Immature natural killer cell (primary cell): ENCODE results near the gene ORC1. TPM values are rescaled to one million over a fixed set of nuclear protein-coding genes. Genes with fewer than 3 reads are reported as not detected.

ENCODE experiments used
- DNase-seq, 3 donors: peaks; one replicate each; pipeline ENCODE4 v3.0.0; 2022; ENCODE audit warnings: mixed read lengths in 1 of 3
- H3K27ac Mint-ChIP-seq, 6 donors: one replicate each; pipeline ENCODE4 v1.8.0; 2020; ENCODE audit warnings: mixed read lengths in 6 of 6, mild to moderate bottlenecking in 5 of 6, inconsistent platforms in 4 of 6, moderate library complexity in 3 of 6
- H3K27me3 Mint-ChIP-seq, 3 donors: one replicate each; pipeline ENCODE4 v1.8.0; 2020 to 2021; ENCODE audit warnings: low read depth in 3 of 3, mild to moderate bottlenecking in 3 of 3, mixed read lengths in 3 of 3, moderate library complexity in 3 of 3, inconsistent platforms in 1 of 3
- H3K36me3 Mint-ChIP-seq, 3 donors: one replicate each; pipeline ENCODE4 v1.8.0; 2020; ENCODE audit warnings: mixed read lengths in 3 of 3, inconsistent platforms in 2 of 3, mild to moderate bottlenecking in 2 of 3
- H3K4me1 Mint-ChIP-seq, 2 donors: one replicate each; pipeline ENCODE4 v1.8.0; 2020; ENCODE audit warnings: inconsistent platforms in 2 of 2, mild to moderate bottlenecking in 2 of 2, mixed read lengths in 2 of 2, moderate library complexity in 1 of 2
- H3K4me3 Mint-ChIP-seq, 5 donors: one replicate each; pipeline ENCODE4 v1.8.0; 2020; ENCODE audit warnings: mild to moderate bottlenecking in 5 of 5, mixed read lengths in 5 of 5, inconsistent platforms in 3 of 5, moderate library complexity in 3 of 5
- H3K9me3 Mint-ChIP-seq, 6 donors: one replicate each; pipeline ENCODE4 v1.8.0; 2020; ENCODE audit warnings: mild to moderate bottlenecking in 6 of 6, mixed read lengths in 6 of 6, inconsistent platforms in 4 of 6, moderate library complexity in 3 of 6
- polyA plus RNA-seq, 3 donors: library from polyadenylated mRNA; unstranded; fragments of 300-500 nt; fragmentation: Illumina TruSeq; gene quantifications; one replicate each; pipeline ENCODE4 v1.2.3, GENCODE V29; 2021

Gene ORC1
- polyA plus RNA-seq, 3 donors from 2014 or later: 0.46 to 1.2 (median 0.58) TPM

DNA sequence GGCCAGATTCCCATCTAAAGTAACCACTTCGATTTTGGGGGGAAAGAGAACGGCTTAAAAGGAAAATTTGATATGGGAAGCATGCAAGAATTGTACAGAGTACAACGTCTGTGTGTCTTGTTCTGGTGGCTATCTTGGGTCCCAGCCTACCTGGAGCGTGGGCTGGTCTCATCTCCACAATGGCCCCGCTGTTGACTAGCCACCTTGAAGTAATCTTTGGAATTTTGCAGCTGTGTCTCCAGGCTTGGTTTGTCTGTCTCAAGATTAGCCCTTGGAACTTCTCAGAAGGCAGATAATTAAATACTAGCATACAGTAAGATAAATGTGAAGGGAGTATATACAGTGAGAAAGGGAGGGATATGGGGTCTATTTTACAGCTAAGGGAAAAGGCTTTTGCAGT lies 37.0 kb downstream of the ORC1 start:
- Mint-ChIP-seq H3K4me3 (peak overlapping the region in 3 of 5 donors; percentile 15 to 60 (median 31)), H3K27me3 (peaks cover 13 to 24% (median 19%) of the 10 kb centered on the region in 3 donors), H3K27ac (peak overlapping the region in 2 of 6 donors; percentile 7 to 56), H3K36me3 (no peaks in the 10 kb centered on the region), H3K4me1 (peaks cover 28 to 48% of the 10 kb centered on the region in 2 donors), H3K9me3 (no peaks in the 10 kb centered on the region)
- DNase-seq: no peak

DNA sequence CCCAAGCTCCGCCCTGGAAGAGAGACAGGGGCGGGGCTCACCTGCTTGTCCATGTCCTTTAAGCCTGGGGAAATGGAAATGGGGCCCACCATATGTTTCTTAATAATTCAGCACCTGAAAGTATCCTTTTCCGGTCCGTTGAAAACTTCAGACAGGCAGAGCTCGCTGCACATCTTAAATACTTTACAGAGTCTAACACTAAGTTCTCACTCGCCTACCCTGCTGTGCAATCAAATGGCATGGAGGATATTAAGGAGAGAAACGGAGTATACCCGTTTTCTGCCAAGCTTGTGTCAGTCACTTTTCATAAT lies 37.8 kb downstream of the ORC1 start:
- H3K9me3 Mint-ChIP-seq: no peaks in the 10 kb centered on the region
- H3K4me3 Mint-ChIP-seq: peak overlapping the region; percentile 90 to 97 (median 96)
- H3K27me3 Mint-ChIP-seq: peaks cover 13 to 24% (median 19%) of the 10 kb centered on the region in 3 donors
- peak overlapping the region; percentile 65 to 99 (median 86) for H3K27ac Mint-ChIP-seq
- DNase-seq: no peak
- H3K4me1 Mint-ChIP-seq: peaks cover 33 to 49% of the 10 kb centered on the region in 2 donors
- H3K36me3 Mint-ChIP-seq: peaks cover 4 to 5% (median 4%) of the 10 kb centered on the region in 3 donors

DNA sequence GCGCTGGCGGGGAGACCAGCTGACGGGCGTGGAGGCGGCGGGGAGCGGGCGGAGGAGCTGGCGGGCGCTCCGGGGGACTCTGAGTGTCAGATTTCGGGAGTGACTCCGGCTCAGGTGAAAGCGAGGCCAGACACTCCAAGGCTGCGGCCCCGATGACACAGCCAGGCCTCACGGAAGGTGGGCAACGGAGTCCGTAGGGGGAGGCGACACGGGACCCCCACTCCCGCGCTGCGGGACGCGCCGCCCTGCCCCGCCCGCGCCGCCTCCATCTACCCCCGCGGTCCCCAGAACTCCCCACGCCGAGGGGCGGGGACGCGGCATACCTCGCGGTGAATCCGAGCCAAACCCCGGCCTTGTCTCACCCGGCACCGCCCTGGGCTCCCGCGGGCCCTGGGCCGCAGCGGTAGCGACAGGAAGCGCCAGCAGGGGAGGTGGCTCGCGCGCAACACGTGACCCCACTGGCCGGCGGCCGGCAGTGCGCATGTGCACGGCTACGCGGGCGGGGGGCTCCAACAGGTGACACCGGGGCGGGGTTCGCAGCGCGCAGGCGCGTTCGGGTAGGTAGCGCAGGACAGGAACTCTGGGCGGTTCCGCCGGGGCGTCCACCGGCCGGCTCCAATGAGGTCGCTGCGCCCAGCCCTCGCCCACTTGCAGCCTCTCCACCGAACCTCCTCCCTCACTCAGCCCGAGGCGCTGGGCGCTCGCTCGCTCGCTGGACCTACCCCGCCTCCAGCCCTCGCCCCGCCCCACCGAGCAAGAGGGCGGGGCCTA lies 38.3 kb downstream of the ORC1 start, which contains the start of gene CC2D1B:
Gene CC2D1B (minus strand): TSS at position 460 of the 771 bp plus-strand sequence. CDS start 1,585 bp downstream, outside the sequence.
- H3K36me3 Mint-ChIP-seq: peaks cover 5 to 10% (median 6%) of the 10 kb centered on the region in 3 donors
- peaks cover 13 to 24% (median 19%) of the 10 kb centered on the region in 3 donors for H3K27me3 Mint-ChIP-seq
- H3K4me1 Mint-ChIP-seq: peaks cover 33 to 49% of the 10 kb centered on the region in 2 donors
- H3K27ac Mint-ChIP-seq: peak within 1 kb of the TSS; percentile 94 to 99 (median 97)
- peak; percentile 100 for DNase-seq
- H3K4me3 Mint-ChIP-seq: peak within 1 kb of the TSS; percentile 90 to 97 (median 96)
- H3K9me3 Mint-ChIP-seq: peaks cover 0 to 1% (median 0%) of the 10 kb centered on the region in 6 donors

DNA sequence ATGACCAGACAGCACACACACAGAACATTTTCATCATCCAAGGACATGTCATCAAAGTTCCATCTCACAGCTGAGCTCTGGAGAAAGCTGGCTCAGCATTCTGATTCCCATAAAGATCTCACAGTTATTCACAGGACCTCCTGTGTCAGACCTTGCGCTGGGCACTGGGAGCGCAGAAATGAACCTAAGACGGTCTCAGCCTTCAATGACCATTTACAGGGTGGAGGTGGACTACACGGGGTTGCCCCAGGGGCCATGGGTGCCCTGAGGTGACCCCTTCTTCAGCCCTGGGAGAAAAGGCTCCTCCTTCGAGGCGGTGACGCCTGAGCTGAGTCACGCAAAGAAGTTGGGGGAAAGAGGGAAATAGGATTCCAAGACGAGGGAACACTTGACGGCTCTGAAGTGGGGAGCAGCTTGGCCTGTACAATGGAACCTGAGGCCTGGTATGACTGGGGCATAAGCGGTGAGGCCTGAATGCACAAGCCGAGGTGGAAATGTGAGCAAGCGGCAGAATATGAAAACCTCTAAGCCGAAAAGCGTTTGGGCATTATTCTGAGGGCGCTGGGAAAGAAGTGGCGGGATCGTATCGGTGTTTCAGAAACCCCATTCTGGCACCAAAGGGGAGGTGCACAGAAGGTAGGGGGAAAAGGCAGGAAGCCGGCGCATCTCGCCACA lies 39.0 kb downstream of the ORC1 start:
- Mint-ChIP-seq H3K4me3 (peak overlapping the region; percentile 90 to 97 (median 96)), H3K4me1 (peaks cover 33 to 49% of the 10 kb centered on the region in 2 donors), H3K36me3 (peaks cover 5 to 13% (median 6%) of the 10 kb centered on the region in 3 donors), H3K27ac (peak overlapping the region; percentile 94 to 99 (median 97)), H3K27me3 (peaks cover 13 to 24% (median 19%) of the 10 kb centered on the region in 3 donors), H3K9me3 (peaks cover 0 to 1% (median 0%) of the 10 kb centered on the region in 6 donors)
- DNase-seq: peak in 1 of 3 donors; percentile 13

DNA sequence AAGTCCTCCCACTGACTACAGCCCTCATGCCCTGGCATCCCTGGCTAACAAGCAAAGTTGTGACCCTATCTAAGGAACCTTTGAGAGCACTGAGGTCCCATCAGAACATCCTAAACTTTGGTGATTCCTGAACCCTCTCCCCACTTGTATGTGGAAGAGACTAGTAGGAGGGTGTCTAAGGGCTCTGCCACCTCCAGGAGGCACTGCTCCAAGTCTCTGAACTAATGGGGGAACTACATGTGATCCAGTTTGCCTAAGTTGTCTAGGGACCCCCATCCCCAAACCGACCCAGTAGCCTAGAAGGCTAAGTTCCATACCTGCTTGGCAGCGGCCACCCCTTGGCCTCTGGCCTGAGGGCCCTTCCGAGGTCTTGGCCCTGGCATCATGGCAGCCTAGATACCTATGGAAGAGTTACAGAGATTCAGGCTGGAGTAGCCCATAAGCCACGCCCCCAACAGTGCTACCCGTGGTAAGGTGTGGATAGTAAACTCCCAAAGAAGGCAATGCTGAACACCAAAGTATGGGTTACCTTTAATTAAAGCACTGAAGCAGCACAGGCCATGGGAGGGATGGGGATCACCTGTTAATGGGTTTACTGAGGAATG lies 39.9 kb downstream of the ORC1 start:
- Mint-ChIP-seq H3K4me1 (peaks cover 33 to 49% of the 10 kb centered on the region in 2 donors), H3K36me3 (peaks cover 5 to 16% (median 6%) of the 10 kb centered on the region in 3 donors), H3K27ac (peak overlapping the region; percentile 72 to 99 (median 97)), H3K27me3 (peaks cover 11 to 24% (median 19%) of the 10 kb centered on the region in 3 donors), H3K9me3 (peaks cover 0 to 1% (median 0%) of the 10 kb centered on the region in 6 donors), H3K4me3 (peak overlapping the region; percentile 90 to 97 (median 96))
- DNase-seq: no peak

DNA sequence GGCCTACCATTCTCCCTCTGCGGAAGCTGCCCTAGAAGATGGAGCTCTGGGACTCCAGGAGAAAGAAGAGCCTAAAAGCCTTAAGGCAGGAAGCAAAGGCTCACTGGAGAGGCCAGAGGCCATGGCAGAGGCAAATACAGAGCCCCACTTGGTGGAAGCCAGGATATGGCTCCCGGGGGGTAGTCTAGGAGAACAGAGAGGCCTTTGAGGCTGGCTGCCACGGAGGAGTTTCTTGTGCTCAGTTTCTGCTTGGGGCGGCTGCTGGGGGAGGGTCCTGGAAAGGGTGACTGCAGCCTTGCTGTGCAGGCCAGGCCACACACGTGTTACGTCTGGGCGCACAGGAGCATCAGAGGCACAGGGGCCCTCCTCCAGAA lies 43.6 kb downstream of the ORC1 start:
- H3K27me3 Mint-ChIP-seq: peaks cover 5 to 7% (median 5%) of the 10 kb centered on the region in 3 donors
- no peak overlapping the region for H3K27ac Mint-ChIP-seq
- peaks cover 0 to 1% (median 0%) of the 10 kb centered on the region in 6 donors for H3K9me3 Mint-ChIP-seq
- DNase-seq: no peak
- peaks cover 24 to 30% of the 10 kb centered on the region in 2 donors for H3K4me1 Mint-ChIP-seq
- H3K4me3 Mint-ChIP-seq: no peak overlapping the region
- H3K36me3 Mint-ChIP-seq: peaks cover 6 to 40% (median 19%) of the 10 kb centered on the region in 3 donors

DNA sequence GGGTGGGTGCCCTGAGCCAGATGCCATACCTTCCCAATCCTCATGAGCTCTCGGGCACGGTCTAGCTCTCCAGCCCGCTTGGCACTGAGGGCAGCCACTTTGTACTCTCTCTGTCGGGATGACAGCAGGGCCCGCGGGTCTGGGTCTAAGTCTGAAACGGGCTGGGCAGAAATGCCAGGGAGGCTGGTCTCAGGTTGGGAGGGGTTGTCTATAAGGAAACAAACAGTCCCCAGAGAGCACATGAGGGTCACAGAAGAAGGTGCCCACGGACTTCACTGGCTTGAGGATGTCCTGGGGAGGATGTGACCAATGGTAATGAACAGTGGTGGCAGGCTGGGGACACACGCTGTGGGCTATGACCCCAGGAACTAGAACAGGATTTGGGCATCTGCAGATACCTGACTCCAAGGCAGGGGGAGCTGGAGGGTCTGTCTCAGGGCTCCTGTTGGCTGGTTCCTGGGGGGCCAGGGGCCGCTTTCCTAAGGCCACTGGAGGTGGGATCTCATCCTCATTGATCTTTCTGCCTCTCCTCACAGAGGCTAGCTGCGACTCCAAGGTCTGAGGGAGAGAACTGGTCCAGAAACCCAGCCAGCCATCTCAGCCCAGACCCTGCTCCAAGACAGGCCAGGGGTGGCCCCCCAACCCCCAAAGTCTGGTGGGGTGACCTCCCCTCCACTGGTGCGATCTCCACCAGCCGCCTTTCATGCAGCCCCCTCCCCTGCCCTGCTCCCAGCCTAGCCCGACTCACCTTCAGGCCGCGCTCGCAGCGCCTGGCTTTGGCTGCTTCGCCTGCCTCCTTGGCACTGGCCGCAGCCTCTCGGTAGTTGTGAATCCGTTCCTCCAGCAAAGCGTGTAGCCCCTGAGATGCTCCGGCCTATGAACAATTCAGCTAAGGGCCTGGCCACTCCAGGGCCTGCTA lies 44.3 kb downstream of the ORC1 start:
- no peak overlapping the region for H3K4me3 Mint-ChIP-seq
- peaks cover 18 to 23% of the 10 kb centered on the region in 2 donors for H3K4me1 Mint-ChIP-seq
- H3K9me3 Mint-ChIP-seq: peaks cover 0 to 1% (median 0%) of the 10 kb centered on the region in 6 donors
- DNase-seq: no peak
- peaks cover 0 to under 1% (median 0%) of the 10 kb centered on the region in 3 donors for H3K27me3 Mint-ChIP-seq
- H3K27ac Mint-ChIP-seq: no peak overlapping the region
- H3K36me3 Mint-ChIP-seq: peaks cover 6 to 46% (median 22%) of the 10 kb centered on the region in 3 donors

DNA sequence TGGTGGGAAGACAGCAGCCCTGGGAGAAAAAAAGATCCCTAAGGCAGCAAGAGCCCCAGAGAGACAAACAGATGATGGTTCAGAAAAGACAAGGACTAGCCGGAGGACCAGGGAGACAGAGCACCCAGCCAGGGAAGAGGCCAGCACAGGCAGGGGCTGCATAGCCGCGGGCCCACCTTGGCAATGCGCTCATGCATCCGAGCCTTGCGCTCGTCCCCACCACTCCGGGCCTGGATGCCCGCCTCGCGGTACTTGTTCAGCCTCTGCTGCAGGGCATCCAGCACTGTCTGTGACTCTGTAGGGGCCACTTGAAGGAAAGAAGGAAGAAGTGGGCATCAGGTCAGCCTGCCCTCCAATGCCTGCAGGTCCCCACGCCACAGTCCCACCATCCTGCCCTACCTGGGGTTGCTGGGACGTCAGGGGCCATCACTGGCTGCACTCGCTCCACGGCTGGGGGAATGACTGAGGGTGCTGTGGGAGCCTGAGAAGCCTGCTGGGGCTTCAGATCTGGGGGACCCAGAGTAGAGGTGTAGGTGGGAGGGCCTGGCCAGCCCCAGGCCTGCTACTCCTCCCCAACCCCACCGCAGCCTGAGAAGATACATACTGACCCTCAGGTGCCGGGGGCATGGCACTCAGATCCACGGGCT lies 45.2 kb downstream of the ORC1 start:
- H3K36me3 Mint-ChIP-seq: peaks cover 6 to 56% (median 23%) of the 10 kb centered on the region in 3 donors
- H3K27me3 Mint-ChIP-seq: no peaks in the 10 kb centered on the region
- H3K4me3 Mint-ChIP-seq: no peak overlapping the region
- H3K9me3 Mint-ChIP-seq: peaks cover 0 to 1% (median 0%) of the 10 kb centered on the region in 6 donors
- peaks cover 8 to 14% of the 10 kb centered on the region in 2 donors for H3K4me1 Mint-ChIP-seq
- peak overlapping the region in 1 of 6 donors; percentile 76 for H3K27ac Mint-ChIP-seq
- DNase-seq: no peak

DNA sequence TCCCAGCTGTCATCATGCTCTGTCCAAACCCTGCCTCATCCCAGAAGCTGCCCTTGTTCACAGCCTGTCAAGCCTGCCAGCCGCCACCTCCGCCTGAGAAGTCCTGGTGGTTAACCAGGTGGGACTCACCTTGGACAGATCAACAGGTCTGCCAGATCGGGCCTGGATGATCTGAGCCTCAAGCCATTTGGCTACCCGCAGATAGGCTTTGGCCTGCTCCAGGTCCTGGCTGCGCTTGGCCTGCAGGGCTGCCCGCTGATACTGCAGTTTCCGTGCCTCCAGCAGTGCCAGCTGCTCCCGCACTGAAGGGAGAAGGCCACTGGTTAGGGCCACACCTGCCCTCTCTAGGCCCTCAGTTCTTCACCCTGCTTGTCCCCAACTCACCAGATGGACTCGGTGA lies 46.8 kb downstream of the ORC1 start:
- peak overlapping the region in 1 of 6 donors; percentile 65 for H3K27ac Mint-ChIP-seq
- H3K27me3 Mint-ChIP-seq: peaks cover 0 to 2% (median 0%) of the 10 kb centered on the region in 3 donors
- peaks cover 3 to 5% of the 10 kb centered on the region in 2 donors for H3K4me1 Mint-ChIP-seq
- no peak overlapping the region for H3K4me3 Mint-ChIP-seq
- peaks cover 10 to 65% (median 31%) of the 10 kb centered on the region in 3 donors for H3K36me3 Mint-ChIP-seq
- H3K9me3 Mint-ChIP-seq: peaks cover 0 to 1% (median 0%) of the 10 kb centered on the region in 6 donors
- no peak for DNase-seq

DNA sequence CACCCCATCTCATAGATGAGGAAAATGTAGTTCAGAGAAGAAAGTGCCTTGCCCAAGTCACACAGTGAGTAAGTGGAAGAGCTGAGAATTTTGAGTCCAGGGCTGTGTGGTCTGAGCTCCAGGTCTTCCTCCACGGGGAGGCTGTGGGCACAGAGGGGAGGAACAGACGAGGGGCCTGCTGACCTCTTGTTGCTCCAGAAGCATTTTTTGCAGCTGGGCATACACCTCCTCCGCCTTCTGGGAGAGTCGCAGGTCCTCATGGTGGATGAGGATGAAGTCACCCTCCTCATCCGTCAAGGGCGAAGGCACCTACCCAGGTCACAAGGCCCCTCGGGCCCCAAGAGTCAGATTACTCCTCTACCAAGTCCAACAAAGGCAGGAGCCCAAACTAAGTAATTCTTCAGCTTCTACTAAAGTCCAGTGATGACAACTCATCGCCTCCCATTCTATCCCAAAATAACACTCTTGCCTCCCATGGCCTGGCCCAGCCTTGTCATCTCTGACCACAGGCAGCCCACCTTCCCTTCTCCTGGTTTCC lies 47.3 kb downstream of the ORC1 start:
- peak overlapping the region in 2 of 6 donors; percentile 57 to 65 for H3K27ac Mint-ChIP-seq
- peaks cover 0 to 2% (median 0%) of the 10 kb centered on the region in 3 donors for H3K27me3 Mint-ChIP-seq
- peaks cover 0 to 3% of the 10 kb centered on the region in 2 donors for H3K4me1 Mint-ChIP-seq
- no peak for DNase-seq
- peaks cover 9 to 65% (median 31%) of the 10 kb centered on the region in 3 donors for H3K36me3 Mint-ChIP-seq
- peaks cover 0 to 1% (median 0%) of the 10 kb centered on the region in 6 donors for H3K9me3 Mint-ChIP-seq
- no peak overlapping the region for H3K4me3 Mint-ChIP-seq

DNA sequence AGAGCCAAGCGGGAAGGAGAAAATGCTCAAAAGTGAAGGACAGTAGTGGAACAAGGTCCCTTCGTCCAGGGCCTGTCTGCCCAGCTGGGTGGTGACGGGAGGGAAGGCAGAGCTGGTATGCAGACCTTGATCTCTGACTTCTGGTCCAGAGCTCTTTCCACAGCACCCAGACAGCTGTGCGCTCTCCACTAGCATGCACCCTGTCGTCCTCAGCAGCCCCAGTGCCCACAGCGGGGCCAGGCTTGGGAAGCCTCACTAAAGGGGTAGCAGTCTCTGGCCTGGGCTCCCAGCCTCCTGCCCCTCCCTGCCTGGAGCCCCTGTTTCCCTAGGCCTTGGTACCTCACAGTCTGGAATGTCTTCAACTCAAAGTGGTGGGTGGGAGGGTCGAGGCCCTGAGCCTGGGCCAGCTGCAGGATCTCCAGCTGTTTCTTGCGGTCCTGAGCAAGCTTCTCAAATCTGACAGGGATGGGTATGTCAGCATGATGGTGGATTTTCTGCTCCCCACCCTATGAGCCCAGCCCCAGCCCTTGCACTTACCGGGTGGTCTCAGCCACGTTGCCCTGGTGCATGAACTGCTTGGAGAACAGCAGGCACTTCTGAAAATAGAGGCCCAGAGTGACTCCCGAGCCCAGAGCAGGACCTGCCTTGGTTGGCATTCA lies 48.2 kb downstream of the ORC1 start:
- no peak for DNase-seq
- Mint-ChIP-seq H3K9me3 (peaks cover 0 to under 1% (median 0%) of the 10 kb centered on the region in 6 donors), H3K36me3 (peaks cover 4 to 55% (median 26%) of the 10 kb centered on the region in 3 donors), H3K27ac (peak overlapping the region in 1 of 6 donors; percentile 2), H3K4me3 (no peak overlapping the region), H3K27me3 (peaks cover 0 to 2% (median 0%) of the 10 kb centered on the region in 3 donors), H3K4me1 (no peaks in the 10 kb centered on the region)
